Measurements from ENCODE around the gene COL9A2. TPM values are rescaled to one million over a fixed set of nuclear protein-coding genes. Genes with fewer than 3 reads are reported as not detected.

The COL9A2 gene
- total RNA-seq, 2 experiments from 2014 or later, result 2.4 to 3.0 TPM

DNA sequence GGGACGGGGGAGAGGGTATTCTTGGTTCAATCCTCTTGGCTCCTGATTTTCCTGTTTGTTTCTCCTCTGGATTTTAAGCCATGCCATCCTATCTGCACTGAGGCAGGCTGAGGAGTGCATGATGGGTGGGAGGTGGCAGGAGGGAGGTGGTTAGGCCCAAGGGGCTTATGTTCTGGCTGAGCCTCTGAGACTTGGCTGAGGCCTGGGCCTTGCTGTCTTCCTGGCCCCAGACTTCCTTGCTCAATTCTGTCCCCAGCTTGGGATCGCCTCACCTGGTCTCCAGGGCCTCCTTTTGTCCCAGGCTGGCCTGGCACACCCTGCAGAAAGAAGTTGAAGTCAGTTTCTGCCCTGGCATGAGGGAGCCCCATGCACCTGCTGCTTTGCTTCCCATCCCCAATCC, 11.2 kb downstream of the COL9A2 start:
- H3K27ac ChIP-seq (ENCODE audit: low read depth in 1 of 2, low read length in 2 of 2), result no peak overlapping the region
- H3K36me3 ChIP-seq (ENCODE audit: insufficient read depth, low read length), result no peaks in the 10 kb centered on the region
- Mint-ChIP-seq H3K27ac (no peak overlapping the region), H3K9me3 (no peaks in the 10 kb centered on the region), H3K36me3 (ENCODE audit: low read depth) (no peaks in the 10 kb centered on the region), H3K27me3 (no peaks in the 10 kb centered on the region), H3K4me1 (ENCODE audit: low read depth) (no peaks in the 10 kb centered on the region), H3K4me3 (no peak overlapping the region)
- no peaks in the 10 kb centered on the region for H3K4me1 ChIP-seq (ENCODE audit: insufficient read depth, low read length)
- POLR2A ChIA-PET, result no interaction called here
- H3K4me3 ChIP-seq (ENCODE audit: low read length), result no peak overlapping the region
- no peaks in the 10 kb centered on the region for H3K9me3 ChIP-seq (ENCODE audit: control insufficient read depth in 1 of 2, insufficient read depth in 1 of 2, low read length in 2 of 2)
- ATAC-seq (ENCODE audit: poor library complexity) (no peak), DNase-seq (no peak)
- TF ChIP-seq, protein P1, sequence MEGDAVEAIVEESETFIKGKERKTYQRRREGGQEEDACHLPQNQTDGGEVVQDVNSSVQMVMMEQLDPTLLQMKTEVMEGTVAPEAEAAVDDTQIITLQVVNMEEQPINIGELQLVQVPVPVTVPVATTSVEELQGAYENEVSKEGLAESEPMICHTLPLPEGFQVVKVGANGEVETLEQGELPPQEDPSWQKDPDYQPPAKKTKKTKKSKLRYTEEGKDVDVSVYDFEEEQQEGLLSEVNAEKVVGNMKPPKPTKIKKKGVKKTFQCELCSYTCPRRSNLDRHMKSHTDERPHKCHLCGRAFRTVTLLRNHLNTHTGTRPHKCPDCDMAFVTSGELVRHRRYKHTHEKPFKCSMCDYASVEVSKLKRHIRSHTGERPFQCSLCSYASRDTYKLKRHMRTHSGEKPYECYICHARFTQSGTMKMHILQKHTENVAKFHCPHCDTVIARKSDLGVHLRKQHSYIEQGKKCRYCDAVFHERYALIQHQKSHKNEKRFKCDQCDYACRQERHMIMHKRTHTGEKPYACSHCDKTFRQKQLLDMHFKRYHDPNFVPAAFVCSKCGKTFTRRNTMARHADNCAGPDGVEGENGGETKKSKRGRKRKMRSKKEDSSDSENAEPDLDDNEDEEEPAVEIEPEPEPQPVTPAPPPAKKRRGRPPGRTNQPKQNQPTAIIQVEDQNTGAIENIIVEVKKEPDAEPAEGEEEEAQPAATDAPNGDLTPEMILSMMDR (IDR thresholded peaks at IDR 0.05), result no peak
- no peaks in the 10 kb centered on the region for H3K27me3 ChIP-seq (ENCODE audit: control insufficient read depth in 1 of 2, insufficient read depth in 2 of 2, low read length in 2 of 2)
- CTCF ChIA-PET, result no interaction called here
- intact Hi-C loops (cut with DNase I, micrococcal nuclease), result no loop called here

DNA sequence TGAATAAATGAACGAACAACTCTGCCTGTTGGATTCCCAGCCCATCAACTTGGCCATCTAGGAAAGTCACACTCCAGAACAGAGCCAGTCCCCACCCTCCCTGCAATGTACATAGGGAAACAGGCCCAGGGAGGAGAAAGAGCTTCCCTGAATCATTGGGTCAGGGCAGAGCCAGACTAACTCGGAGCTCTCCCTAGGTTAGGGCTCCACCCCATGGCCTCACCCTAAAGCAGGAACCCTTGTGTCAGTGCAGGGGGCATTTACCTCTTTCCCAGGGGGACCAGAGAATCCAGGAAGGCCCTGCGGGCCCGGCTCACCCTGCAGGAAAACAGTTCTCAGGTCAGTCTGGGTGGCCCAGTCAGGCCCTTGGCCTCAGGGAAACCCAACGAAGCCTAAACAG, 11.6 kb downstream of the COL9A2 start:
- H3K4me3 Mint-ChIP-seq, result no peak overlapping the region
- no peaks in the 10 kb centered on the region for H3K4me1 ChIP-seq (ENCODE audit: insufficient read depth, low read length)
- no peak overlapping the region for H3K27ac ChIP-seq (ENCODE audit: low read depth in 1 of 2, low read length in 2 of 2)
- H3K27me3 Mint-ChIP-seq, result no peaks in the 10 kb centered on the region
- ChIA-PET POLR2A (no interaction called here), CTCF (no interaction called here)
- DNase-seq (no peak), ATAC-seq (ENCODE audit: poor library complexity) (no peak)
- H3K27ac Mint-ChIP-seq, result no peak overlapping the region
- H3K9me3 ChIP-seq (ENCODE audit: control insufficient read depth in 1 of 2, insufficient read depth in 1 of 2, low read length in 2 of 2), result no peaks in the 10 kb centered on the region
- no peaks in the 10 kb centered on the region for H3K36me3 Mint-ChIP-seq (ENCODE audit: low read depth)
- TF ChIP-seq, protein P1 (IDR thresholded peaks at IDR 0.05), result no peak
- no peaks in the 10 kb centered on the region for H3K4me1 Mint-ChIP-seq (ENCODE audit: low read depth)
- H3K27me3 ChIP-seq (ENCODE audit: control insufficient read depth in 1 of 2, insufficient read depth in 2 of 2, low read length in 2 of 2), result no peaks in the 10 kb centered on the region
- intact Hi-C loops (cut with DNase I, micrococcal nuclease), result no loop called here
- no peaks in the 10 kb centered on the region for H3K9me3 Mint-ChIP-seq
- no peak overlapping the region for H3K4me3 ChIP-seq (ENCODE audit: low read length)
- no peaks in the 10 kb centered on the region for H3K36me3 ChIP-seq (ENCODE audit: insufficient read depth, low read length)

DNA sequence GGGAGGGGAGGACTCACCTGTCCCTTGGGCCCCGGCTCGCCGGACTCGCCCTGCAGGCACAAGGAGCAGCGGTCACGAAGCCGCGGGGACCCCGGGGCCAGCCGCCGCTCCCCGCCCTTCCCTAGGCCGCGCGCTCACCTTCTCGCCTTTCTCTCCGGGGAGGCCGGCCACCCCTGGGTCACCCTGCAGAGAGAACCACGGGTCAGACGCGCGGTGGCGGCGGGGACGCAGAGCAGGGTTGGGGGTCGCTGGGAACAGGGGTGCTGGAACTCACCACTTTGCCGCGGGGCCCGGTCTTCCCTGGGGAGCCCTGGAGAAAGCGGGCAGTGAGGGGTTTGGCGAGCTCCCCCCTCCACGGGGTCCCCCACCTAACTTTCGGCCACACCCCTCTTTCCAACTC, 13.3 kb downstream of the COL9A2 start:
- POLR2A ChIA-PET, result no interaction called here
- no peaks in the 10 kb centered on the region for H3K4me1 ChIP-seq (ENCODE audit: insufficient read depth, low read length)
- H3K9me3 ChIP-seq (ENCODE audit: control insufficient read depth in 1 of 2, insufficient read depth in 1 of 2, low read length in 2 of 2), result no peaks in the 10 kb centered on the region
- DNase-seq (no peak), ATAC-seq (ENCODE audit: poor library complexity) (no peak)
- intact Hi-C loops (cut with DNase I, micrococcal nuclease), result no loop called here
- TF ChIP-seq, protein P1 (IDR thresholded peaks at IDR 0.05), result no peak
- no peaks in the 10 kb centered on the region for H3K27me3 Mint-ChIP-seq
- no peak overlapping the region for H3K4me3 Mint-ChIP-seq
- H3K36me3 ChIP-seq (ENCODE audit: insufficient read depth, low read length), result no peaks in the 10 kb centered on the region
- H3K27ac ChIP-seq (ENCODE audit: low read depth in 1 of 2, low read length in 2 of 2), result no peak overlapping the region
- H3K27me3 ChIP-seq (ENCODE audit: control insufficient read depth in 1 of 2, insufficient read depth in 2 of 2, low read length in 2 of 2), result no peaks in the 10 kb centered on the region
- H3K36me3 Mint-ChIP-seq (ENCODE audit: low read depth), result no peaks in the 10 kb centered on the region
- H3K27ac Mint-ChIP-seq, result no peak overlapping the region
- CTCF ChIA-PET, result no interaction called here
- H3K4me3 ChIP-seq (ENCODE audit: low read length), result no peak overlapping the region
- H3K9me3 Mint-ChIP-seq, result no peaks in the 10 kb centered on the region
- H3K4me1 Mint-ChIP-seq (ENCODE audit: low read depth), result no peaks in the 10 kb centered on the region

Measured in CD4-positive, alpha-beta T cell (primary cell).